Measurements from ENCODE around the gene RIT1.

- TF ChIP-seq CTCF (IDR thresholded peaks at IDR 0.05; ENCODE audit: low read length): no peak
- no peak for TF ChIP-seq EZH2 (optimal IDR thresholded peaks at IDR 0.05; ENCODE audit: low read depth, low read length)
- no peak for TF ChIP-seq EZH2phosphoT487 (IDR thresholded peaks at IDR 0.05; ENCODE audit: low read length)
Observed at GRCh38 chr1:155932081-155932480, 20.9 kb upstream of the RIT1 start.

Data from MM.1S (cell line).